NCI-H1436 (cell line): Measurements from ENCODE around the gene FASN.

Experiments
- DNase-seq: peaks from one replicate; lab custom pipeline; 2025; lab: John Stamatoyannopoulos, UW

FASN gene

GRCh38 chr17:82056729-82057621 is 41.1 kb downstream of the FASN start:
- DNase-seq: no peak

DNA sequence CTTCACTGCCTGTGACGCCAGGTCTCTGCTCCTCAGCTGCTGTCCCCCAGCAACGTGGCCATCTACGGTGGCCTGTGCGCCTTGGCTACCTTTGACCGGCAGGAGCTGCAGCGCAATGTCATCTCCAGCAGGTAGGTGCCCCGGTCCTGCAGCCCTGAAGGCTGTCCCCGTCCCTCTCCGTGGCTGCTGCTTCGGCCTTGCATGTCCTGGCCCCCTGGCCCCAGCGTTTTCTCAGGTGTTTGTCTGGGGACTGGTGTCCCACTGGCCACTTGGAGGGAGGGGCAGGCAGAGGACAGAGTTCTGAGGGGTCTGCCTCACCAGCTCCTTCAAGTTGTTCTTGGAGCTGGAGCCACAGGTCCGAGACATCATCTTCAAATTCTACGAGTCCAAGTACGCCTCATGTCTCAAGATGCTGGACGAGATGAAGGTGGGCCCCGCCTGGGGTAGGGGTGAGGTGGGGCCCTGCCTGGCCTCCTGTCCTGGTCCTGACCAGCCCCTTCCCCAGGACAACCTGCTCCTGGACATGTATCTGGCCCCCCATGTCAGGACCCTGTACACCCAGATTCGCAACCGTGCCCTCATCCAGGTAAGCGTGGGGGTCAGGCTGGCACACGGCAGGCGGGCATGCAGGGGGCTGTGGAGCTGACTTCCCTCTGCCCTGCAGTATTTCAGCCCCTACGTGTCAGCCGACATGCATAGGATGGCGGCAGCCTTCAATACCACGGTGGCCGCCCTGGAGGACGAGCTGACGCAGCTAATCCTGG is 41.9 kb downstream of the FASN start:
- DNase-seq: no peak

GRCh38 chr17:82055023-82055964 is 42.7 kb downstream of the FASN start:
- DNase-seq: no peak

DNA sequence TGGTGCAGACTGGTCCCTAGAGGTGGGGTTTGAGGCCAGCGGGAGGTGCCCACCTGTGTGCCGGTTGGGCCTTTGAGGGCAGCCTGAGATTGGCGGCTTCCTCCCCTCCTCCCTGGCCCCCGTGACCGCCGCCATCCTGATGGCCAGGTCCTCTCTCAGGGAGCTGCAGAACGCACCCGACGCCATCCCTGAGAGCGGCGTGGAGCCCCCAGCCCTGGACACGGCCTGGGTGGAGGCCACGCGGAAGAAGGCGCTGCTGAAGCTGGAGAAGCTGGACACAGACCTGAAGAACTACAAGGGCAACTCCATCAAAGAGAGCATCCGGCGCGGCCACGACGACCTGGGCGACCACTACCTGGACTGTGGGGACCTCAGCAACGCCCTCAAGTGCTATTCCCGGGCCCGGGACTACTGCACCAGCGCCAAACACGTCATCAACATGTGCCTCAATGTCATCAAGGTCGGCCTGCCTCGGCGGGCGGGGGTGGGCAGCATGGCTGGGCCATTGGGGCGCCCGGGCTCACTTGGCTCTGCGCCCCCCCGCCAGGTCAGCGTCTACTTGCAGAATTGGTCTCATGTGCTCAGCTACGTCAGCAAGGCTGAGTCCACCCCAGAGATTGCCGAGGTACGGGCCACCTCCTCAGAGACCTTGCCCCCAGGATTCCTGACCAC is 43.5 kb downstream of the FASN start:
- DNase-seq: no peak

DNA sequence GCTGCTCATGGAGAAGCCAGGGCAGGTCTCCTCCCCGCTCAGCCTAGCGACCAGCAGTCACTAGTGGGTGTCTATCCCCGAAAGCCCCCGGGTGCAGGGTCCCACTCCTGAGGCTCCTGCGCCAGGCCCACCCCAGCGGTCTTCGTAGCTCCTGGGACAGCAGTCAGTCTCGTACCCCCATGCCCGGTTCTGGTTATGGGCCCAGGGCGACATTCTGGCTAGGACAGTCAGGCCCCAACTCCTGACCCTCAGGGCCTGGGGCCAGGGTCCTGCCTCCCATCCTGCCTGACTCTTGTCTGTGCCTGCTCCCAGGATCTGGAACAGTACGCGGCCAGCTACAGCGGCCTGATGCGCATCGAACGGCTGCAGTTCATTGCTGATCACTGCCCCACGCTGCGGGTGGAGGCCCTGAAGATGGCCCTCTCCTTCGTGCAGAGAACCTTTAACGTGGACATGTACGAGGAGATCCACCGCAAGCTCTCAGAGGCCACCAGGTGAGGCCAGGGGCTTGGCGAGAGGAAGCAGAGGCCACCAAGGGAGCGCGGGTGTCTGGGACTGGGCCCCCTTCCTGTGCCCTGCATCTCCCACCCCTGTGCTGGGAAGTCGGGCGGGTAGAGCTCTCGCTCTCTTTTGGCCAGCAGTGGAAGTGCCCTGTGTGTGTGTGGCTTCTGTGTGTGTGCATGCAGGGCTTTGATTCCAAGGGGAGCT is 44.3 kb downstream of the FASN start:
- DNase-seq: no peak

- no peak for DNase-seq
These were observed 44.9 kb downstream of the FASN start for GRCh38 chr17:82053130-82053529.

GRCh38 chr17:82052638-82053059 is 45.4 kb downstream of the FASN start:
- DNase-seq: no peak

- DNase-seq: peak; percentile 73
These were observed 46.0 kb downstream of the FASN start, which contains the start of the genes GPS1 and RFNG for GRCh38 chr17:82051776-82052637. Gene GPS1 (plus strand): TSS chr17:82051898. CDS start chr17:82051932, 34 bp downstream. Gene RFNG (minus strand): TSS chr17:82051811. CDS start chr17:82051766, 45 bp downstream.

DNA sequence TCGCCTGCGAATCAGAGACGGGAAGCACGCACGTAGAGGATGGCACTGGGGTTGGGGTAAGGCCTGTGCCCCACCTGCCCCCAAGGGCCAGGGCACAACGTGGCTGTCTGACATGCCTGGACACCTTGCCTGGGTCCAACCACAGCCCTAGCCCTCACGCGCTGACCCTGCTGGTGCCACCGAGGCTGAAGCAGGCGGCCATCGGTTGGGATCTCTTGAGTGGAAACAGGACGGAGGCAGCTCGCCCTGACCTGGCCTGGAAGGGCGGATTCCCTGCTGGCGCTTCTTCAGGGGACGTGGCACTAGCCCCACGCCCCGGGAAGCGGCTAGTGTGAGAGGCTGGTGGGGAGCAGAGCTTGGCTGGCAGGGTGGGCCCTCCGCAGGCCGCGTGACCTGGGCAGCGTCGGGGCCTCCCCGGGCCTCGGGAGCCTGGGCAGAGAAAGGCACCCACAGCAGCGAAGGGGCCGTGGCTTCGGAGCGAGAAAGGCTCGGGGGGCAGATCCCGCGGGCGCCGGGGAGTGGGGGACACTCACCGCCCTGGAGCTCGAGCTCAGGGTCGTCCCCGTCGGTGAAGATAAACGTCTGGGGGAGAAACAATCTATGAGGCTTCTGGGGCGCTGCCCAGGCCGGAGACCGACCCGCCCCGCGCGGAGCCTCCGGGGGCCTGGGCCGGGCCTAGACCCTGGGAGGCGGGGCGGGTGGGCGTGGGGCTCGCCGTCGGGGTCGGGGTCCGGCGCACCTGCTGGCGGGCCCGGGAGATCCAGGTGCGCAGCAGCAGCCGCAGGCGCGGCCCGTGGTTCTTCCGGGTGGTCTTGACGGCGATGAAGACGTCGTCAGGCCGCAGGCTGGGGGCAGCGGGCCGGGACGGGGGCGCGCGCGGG is 47.0 kb downstream of the FASN start:
- DNase-seq: no peak

DNA sequence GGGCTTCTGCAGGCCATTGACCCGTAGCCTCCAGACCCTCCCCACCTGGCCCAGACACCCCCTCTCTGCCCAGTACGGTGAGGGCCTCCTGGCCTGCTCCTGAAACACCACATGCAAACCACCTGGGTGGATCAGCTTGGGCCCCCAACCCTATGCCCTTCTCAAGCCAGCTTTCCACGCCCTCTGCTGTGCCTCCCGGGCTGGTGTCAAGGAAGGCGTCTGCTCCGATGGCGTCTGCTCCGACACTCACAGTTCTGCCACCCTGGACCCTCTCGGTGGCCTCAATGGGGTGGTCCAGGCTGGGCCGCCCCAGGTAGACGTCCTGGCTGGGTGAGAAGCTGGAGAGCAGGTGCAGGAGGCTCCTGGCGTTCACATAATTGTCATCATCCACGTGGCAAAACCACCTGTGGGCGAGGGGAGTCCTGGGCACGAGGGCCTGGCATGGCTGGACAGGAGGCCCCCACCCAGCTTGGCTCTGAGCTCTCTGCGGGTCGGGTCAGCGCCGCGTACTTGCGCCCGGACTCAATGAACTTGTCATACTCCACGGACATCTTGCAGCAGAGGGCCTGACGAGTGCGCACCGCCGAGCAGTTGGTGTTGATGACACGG is 47.8 kb downstream of the FASN start:
- DNase-seq: no peak

- DNase-seq: no peak
These were observed 48.5 kb downstream of the FASN start for GRCh38 chr17:82049521-82049971.

GRCh38 chr17:82049106-82049505 is 48.9 kb downstream of the FASN start:
- no peak for DNase-seq

- DNase-seq: no peak
These were observed 49.5 kb downstream of the FASN start for GRCh38 chr17:82048571-82048971.

GRCh38 chr17:82047914-82048570 is 50.0 kb downstream of the FASN start:
- no peak for DNase-seq

GRCh38 chr17:82047379-82047778 is 50.7 kb downstream of the FASN start:
- no peak for DNase-seq

- DNase-seq: no peak
These were observed 51.1 kb downstream of the FASN start for GRCh38 chr17:82046903-82047302.

DNA sequence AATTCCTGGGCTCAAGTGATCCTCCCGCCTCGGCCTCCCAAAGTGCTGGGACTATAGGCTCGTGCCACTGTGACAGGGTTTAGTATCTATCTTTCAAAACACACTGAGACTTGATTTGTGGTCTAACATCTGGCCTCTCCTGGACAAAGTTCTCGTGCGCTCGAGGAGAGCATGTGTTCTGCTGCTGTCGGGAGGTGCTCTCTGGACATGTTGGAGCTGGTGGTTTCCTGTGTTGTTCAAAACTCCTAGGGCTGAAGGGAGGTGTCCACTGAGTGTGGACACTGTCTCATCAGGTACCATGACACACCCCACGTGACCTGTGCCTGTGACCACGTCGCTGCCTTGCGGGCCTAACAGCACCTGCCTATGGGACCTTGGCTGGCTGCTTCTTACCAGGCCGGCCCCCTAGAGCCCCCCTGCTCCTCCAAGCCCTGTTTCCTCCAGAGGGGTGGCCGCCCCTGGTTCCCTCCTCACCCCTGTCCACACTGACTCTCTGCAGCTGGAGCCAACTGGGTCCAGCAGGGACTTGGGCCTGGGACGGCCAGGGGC is 52.0 kb downstream of the FASN start:
- no peak for DNase-seq
